Neural progenitor cell (in vitro differentiated cells): ENCODE measurements around the gene ZGPAT.

Experiments
- CTCF ChIP-seq: fragments of 200-600 bp; sonication (generic); IDR thresholded peaks from 2 replicates; pipeline ENCODE4 v1.5.1; 2017; ENCODE audit warnings: antibody characterized with exemption, mild to moderate bottlenecking
- EZH2 ChIP-seq: fragments of 200-600 bp; sonication (generic); IDR thresholded peaks from 2 replicates; pipeline ENCODE4 v1.6.1; 2017; ENCODE audit warnings: antibody characterized with exemption, mild to moderate bottlenecking, moderate library complexity

DNA sequence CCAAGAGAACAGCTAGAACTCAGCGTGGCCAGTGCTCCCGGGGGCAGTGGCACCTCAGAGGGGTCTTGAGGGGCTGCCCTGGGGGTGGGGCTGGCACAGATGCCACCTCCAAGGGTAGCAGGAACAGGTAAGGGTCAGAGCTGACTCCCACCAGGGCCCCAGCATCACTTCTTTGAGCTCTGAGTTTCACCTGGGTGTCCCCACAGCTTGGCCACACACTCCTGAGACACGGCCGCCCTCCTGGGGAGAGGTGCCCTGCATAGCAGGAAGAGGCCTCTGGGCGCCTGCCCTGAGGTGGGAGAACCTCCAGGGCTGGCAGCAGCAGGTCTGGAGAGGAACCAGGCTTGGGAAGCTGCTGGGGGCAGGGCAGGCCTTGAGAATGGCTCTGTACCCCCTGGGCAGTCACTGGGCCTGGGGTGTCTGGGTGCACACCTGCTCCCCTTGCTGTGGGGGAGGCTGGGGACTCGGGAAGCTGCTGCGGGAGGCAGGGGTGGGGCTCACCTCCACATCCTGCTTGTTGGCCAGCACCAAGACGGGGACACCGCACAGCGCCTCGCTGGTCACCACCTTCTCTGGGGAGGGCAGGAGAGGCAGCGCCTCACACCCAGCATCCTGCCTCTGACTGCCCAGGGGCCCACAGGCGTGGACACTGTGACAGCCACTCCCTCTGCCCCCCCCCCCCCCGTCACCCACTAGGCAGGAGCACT lies 6.4 kb upstream of the ZGPAT start:
- no peak for TF ChIP-seq CTCF
- TF ChIP-seq EZH2 = no peak
